ENCODE results near the gene APBA1.
A peak's percentile ranks its signal among the peaks of the same experiment; 100 is the strongest.

Gene APBA1

GRCh38 chr9:69519470-69520240, 152.5 kb downstream of the APBA1 start:
- no peak for DNase-seq (ENCODE audit: low read depth)

- DNase-seq (ENCODE audit: low read depth): no peak
Observed at GRCh38 chr9:69516353-69517322, 155.5 kb downstream of the APBA1 start.

GRCh38 chr9:69515810-69516209, 156.4 kb downstream of the APBA1 start:
- DNase-seq (ENCODE audit: low read depth): no peak

GRCh38 chr9:69513141-69513820, 158.9 kb downstream of the APBA1 start:
- no peak for DNase-seq (ENCODE audit: low read depth)

- DNase-seq (ENCODE audit: low read depth): no peak
Observed at GRCh38 chr9:69504058-69504457, 168.1 kb downstream of the APBA1 start.

DNA sequence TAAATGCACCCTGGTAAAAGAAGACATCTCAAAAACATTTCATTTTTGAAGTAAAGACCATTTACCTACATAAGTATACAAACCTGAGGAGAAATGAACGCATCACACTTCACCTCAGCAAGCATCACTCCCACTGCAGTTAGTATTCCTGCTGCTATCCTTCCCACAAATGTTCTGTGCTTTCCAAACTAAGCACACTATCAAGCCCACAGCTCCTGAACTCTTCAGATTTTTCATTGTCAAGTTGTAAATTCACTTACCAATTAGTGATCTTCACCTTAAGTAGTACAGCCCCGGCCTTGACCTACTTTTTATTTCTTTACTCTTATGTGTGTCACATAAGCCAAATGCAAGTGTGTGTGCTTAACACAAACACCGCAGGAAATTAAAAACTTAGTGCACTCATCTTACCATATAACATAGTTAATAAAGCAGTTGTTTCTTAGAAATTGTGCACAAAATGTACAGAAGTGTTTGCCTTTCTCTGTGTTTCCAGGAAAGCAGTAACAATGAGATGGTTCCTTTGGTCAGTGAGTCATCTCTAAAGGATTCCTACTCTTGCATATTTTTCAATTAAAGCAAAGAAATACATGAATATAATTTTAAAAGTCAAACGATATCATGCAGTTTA, 169.4 kb downstream of the APBA1 start:
- DNase-seq (ENCODE audit: low read depth): peak; percentile 25

GRCh38 chr9:69500896-69501295, 171.3 kb downstream of the APBA1 start:
- DNase-seq (ENCODE audit: low read depth): no peak

DNA sequence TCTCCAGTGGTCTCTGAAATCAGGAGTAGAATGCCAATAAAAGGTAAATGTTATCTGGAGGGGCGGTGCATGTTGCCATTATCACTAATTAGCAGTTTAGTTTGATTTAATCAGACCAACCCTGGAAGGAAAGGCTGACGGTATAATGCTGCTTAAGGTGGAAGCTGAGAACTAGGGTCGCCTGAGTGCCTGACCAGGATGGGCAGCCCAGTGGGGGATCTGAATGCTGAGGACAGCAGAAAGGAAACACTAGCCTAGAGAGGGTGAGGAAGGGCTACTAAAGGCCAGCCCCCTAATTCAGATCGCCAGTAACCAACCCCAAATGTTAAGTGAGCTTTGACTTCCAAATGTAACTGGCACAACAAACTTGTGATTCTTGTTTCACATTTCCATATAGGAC, 172.2 kb downstream of the APBA1 start:
- DNase-seq (ENCODE audit: low read depth): no peak

GRCh38 chr9:69499407-69499806, 172.8 kb downstream of the APBA1 start:
- no peak for DNase-seq (ENCODE audit: low read depth)

DNA sequence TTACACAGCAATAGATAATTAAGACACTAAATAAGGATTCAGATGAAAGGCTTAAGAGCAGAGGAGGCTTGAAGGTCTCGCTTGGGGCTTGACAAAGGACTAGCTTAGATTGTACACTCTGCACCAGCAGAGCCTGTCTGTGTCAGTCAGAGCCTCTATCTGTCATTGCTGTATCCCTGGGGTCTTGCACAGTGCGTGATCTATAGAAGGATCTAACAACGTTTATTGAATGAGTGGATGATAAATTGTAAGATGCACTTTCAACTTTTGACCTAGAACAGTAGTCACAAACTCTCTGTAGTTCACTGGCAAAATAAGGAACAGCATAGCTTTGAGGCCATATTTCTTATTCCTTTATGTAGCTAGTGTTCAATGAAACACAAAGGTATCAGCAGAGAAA, 173.7 kb downstream of the APBA1 start:
- DNase-seq (ENCODE audit: low read depth): no peak

DNA sequence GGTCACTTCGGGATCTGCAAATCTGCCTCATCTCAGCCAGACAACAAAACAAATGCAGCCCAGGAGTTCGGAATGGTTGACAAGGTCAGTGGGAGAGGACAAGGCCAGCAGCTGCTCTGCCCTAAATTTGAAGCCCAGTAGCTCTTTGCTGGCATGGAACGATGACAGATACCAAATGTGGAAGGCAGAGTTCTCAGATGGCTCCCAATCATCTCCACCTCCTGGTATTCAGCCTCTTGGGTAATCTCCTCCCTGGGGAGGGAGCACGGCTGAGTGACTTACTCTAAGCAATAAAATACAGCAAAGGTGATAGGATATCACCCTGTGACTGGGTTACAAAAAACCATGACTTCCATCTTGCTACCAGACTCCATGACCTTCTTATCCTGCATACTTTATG, 174.4 kb downstream of the APBA1 start:
- DNase-seq (ENCODE audit: low read depth): no peak

- DNase-seq (ENCODE audit: low read depth): no peak
Observed at GRCh38 chr9:69496846-69497450, 175.2 kb downstream of the APBA1 start.

DNA sequence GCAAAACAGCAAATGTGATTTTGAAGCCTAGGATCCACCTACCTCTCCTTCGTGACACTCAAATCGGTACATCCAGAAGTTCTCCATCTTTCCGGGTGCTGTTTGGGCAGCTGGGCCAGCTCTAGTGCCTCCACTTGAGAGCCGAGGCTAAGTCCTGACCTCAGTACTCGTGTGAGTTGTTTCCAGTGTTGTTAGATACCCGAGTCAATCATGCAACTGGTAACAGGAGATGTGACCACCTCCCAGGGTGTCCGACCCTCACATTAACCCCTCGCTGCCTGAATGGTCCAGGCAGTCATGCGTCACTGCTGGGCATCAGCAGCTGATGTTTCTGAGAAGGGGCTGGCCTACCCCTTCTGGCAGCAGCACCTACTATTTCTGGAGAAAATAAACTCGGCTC, 176.9 kb downstream of the APBA1 start:
- no peak for DNase-seq (ENCODE audit: low read depth)

DNA sequence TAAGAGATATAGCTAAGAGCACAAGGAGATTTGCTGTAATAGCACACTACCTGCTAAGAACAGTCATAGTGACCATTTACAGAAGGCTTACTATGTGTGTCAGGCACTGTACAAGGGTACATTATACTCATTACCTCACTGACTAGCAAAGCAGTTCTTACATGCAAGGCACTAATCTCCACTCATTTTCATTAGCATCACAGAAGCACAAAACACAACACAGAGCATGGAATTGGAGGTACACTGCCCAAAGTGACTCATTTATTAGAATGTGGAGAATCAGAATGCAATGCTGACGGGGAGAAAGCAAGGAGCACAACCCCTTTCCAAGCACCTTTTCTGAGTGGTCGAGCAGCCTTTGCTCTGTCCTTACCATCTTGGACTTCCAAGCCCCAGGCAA, 177.4 kb downstream of the APBA1 start:
- no peak for DNase-seq (ENCODE audit: low read depth)

DNA sequence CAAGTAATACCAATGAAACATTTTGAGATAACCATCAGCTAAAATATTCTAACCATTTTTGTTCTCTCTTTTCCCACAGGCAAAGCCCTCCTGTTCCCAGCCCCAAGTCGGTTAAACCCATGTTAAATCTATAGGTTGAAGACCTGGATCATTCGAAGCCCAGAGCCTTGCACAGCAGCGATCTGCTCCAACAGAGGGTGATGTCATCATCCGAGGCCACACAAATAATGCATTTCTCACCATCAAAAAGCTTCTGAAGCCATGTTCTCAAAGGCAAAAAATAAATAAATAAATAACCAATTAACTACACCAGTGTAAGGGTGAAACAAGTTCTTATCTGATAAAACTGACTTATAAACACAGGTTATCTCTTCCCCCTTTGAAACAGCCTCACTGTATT, 178.0 kb downstream of the APBA1 start:
- DNase-seq (ENCODE audit: low read depth): no peak

DNA sequence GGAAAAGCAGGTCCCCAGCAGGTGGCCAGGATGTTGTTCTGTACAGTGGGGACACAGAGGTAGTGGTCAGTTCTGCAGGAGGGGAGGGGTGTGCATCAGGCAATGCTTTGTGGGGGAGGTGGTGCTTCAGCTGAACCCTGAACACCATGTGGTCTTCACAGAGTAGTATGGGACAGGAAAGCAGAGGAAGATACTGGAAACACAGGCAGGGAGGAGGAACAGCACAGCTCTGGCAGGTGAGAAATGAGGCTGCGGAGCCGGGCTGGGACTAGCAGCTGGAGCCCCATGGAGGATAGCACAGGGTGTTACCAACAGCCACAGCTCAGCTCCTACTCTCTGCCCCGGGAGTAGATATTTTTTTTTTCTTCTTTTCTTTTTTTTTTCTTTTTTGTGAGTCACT, 185.7 kb downstream of the APBA1 start:
- no peak for DNase-seq (ENCODE audit: low read depth)

- DNase-seq (ENCODE audit: low read depth): no peak
Observed at GRCh38 chr9:69485466-69485865, 186.7 kb downstream of the APBA1 start.

- no peak for DNase-seq (ENCODE audit: low read depth)
Observed at GRCh38 chr9:69483886-69484422, 188.2 kb downstream of the APBA1 start.

- no peak for DNase-seq (ENCODE audit: low read depth)
Observed at GRCh38 chr9:69476797-69477196, 195.4 kb downstream of the APBA1 start.

DNA sequence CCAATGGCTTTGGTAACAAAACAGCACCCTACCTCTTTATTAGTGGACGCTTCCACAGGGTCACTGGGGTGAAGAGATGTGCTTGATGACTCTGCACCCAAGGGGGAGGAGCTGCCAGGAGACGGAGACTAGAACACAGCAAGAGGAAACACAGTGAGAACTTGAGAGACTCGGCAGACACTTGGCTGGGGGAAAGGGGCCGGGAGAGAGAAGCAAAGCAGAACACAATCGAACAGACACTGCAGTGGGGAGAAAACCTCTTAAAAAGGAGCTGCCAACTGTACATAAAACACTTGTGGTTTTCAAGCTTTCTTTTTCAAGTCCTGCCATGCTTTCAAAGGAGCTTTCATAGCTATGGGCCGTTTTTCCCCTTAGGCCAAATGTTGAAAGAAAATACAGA, 196.2 kb downstream of the APBA1 start:
- no peak for DNase-seq (ENCODE audit: low read depth)

DNA sequence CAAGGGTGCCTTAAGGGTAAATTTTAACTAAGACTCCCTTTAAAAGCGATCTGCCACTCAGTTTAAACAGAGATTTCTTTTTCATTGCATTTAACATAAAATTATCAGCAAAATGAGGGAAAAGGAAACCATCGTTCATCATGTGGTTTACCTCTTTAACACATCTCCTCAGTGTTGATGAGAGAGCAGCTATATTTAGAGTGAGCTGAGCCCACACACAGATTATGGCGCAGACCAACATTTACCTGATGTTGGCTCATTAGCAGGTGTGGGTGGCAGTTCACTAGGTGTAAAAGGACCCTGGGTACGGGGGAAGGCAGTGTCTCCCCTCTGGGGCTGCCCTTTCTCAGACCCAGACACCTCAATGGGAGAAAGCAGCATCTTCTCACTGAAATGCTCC, 197.3 kb downstream of the APBA1 start:
- no peak for DNase-seq (ENCODE audit: low read depth)

All from HS-5 (cell line).